ENCODE results near the gene RAB1B. TPM values are rescaled to one million over a fixed set of nuclear protein-coding genes. Genes with fewer than 3 reads are reported as not detected.

Gene RAB1B
- total and polyA plus RNA-seq, 9 donors = 54.6 to 140 (median 119) TPM

GRCh38 chr11:66228521-66228920 is 39.9 kb upstream of the RAB1B start:
- H3K9me3 ChIP-seq = no peaks in the 10 kb centered on the region
- no peaks in the 10 kb centered on the region for H3K4me1 ChIP-seq (ENCODE audit: insufficient read depth)
- H3K36me3 ChIP-seq = no peaks in the 10 kb centered on the region
- TF ChIP-seq POLR2A (IDR thresholded peaks at IDR 0.05) (no peak), EP300 (IDR thresholded peaks at IDR 0.05) (no peak), CTCF (IDR thresholded peaks at IDR 0.05) (no peak)
- H3K27ac ChIP-seq = no peak overlapping the region
- intact Hi-C loops (cut with DNase I) = loop anchor here in 1 of 4 donors (10.0 kb wide), 1 partner anchor 56 kb away; the partner anchor contains the start of gene YIF1A
- no peaks in the 10 kb centered on the region for H3K27me3 ChIP-seq
- no peak for DNase-seq
- no peak overlapping the region for H3K4me3 ChIP-seq
- WGBS, 3 donors = 81 to 89% (median 84%) methylated on average over 6 of the region's 6 CpGs

- H3K4me1 ChIP-seq (ENCODE audit: insufficient read depth) = no peaks in the 10 kb centered on the region
- no peak overlapping the region for H3K27ac ChIP-seq
- WGBS, 3 donors = 78 to 81% (median 80%) methylated on average over 6 of the region's 6 CpGs
- H3K4me3 ChIP-seq = no peak overlapping the region
- no peaks in the 10 kb centered on the region for H3K36me3 ChIP-seq
- intact Hi-C loops (cut with DNase I) = no loop called here
- no peaks in the 10 kb centered on the region for H3K9me3 ChIP-seq
- H3K27me3 ChIP-seq = no peaks in the 10 kb centered on the region
- no peak for TF ChIP-seq POLR2A (IDR thresholded peaks at IDR 0.05)
- no peak for TF ChIP-seq CTCF (IDR thresholded peaks at IDR 0.05)
- TF ChIP-seq EP300 (IDR thresholded peaks at IDR 0.05) = no peak
- DNase-seq = no peak
These were observed 38.3 kb upstream of the RAB1B start for GRCh38 chr11:66230156-66230555.

GRCh38 chr11:66230978-66231377 is 37.5 kb upstream of the RAB1B start:
- intact Hi-C loops (cut with DNase I) = no loop called here
- no peaks in the 10 kb centered on the region for H3K9me3 ChIP-seq
- 87 to 88% (median 87%) methylated on average over 14 of the region's 14 CpGs for WGBS, 3 donors
- H3K27ac ChIP-seq = no peak overlapping the region
- no peak for DNase-seq
- no peaks in the 10 kb centered on the region for H3K36me3 ChIP-seq
- H3K27me3 ChIP-seq = no peaks in the 10 kb centered on the region
- H3K4me3 ChIP-seq = no peak overlapping the region
- TF ChIP-seq CTCF (IDR thresholded peaks at IDR 0.05) (no peak), EP300 (IDR thresholded peaks at IDR 0.05) (no peak)
- no peaks in the 10 kb centered on the region for H3K4me1 ChIP-seq (ENCODE audit: insufficient read depth)

GRCh38 chr11:66231561-66231960 is 36.9 kb upstream of the RAB1B start:
- no peaks in the 10 kb centered on the region for H3K9me3 ChIP-seq
- H3K4me3 ChIP-seq = no peak overlapping the region
- DNase-seq = no peak
- H3K27ac ChIP-seq = no peak overlapping the region
- H3K27me3 ChIP-seq = no peaks in the 10 kb centered on the region
- intact Hi-C loops (cut with DNase I) = no loop called here
- H3K36me3 ChIP-seq = no peaks in the 10 kb centered on the region
- TF ChIP-seq CTCF (IDR thresholded peaks at IDR 0.05) (no peak), POLR2A (IDR thresholded peaks at IDR 0.05) (no peak), EP300 (IDR thresholded peaks at IDR 0.05) (no peak)
- no peaks in the 10 kb centered on the region for H3K4me1 ChIP-seq (ENCODE audit: insufficient read depth)
- 87 to 93% (median 88%) methylated on average over 7 of the region's 7 CpGs for WGBS, 3 donors

GRCh38 chr11:66232769-66233168 is 35.7 kb upstream of the RAB1B start:
- WGBS, 3 donors = 82 to 89% (median 85%) methylated on average over 11 of the region's 11 CpGs

More at GRCh38 chr11:66232769-66233168, 35.7 kb upstream of the RAB1B start:
- Histone ChIP-seq H3K4me3 (no peak overlapping the region), H3K36me3 (no peaks in the 10 kb centered on the region), H3K27ac (no peak overlapping the region), H3K27me3 (no peaks in the 10 kb centered on the region), H3K9me3 (no peaks in the 10 kb centered on the region), H3K4me1 (ENCODE audit: insufficient read depth) (no peaks in the 10 kb centered on the region)
- intact Hi-C loops (cut with DNase I) = no loop called here
- DNase-seq = no peak
- TF ChIP-seq EP300 (IDR thresholded peaks at IDR 0.05) = no peak
- TF ChIP-seq POLR2A (IDR thresholded peaks at IDR 0.05) = no peak
- no peak for TF ChIP-seq CTCF (IDR thresholded peaks at IDR 0.05)
